Bone marrow (tissue), 2 donors: Measurements from ENCODE around the gene RXFP3.

Source experiments
- DNase-seq, 2 donors: peaks; one replicate each; lab custom pipeline; 2025; lab: John Stamatoyannopoulos, UW

Gene RXFP3

GRCh38 chr5:33981408-33982162 lies 45.4 kb downstream of the RXFP3 start:
- DNase-seq: no peak

GRCh38 chr5:33984178-33984577 lies 48.0 kb downstream of the RXFP3 start:
- DNase-seq: no peak

- DNase-seq: no peak
These were observed 48.5 kb downstream of the RXFP3 start, which contains the start of gene SLC45A2 for GRCh38 chr5:33984671-33985124. Gene SLC45A2, minus strand, starts transcription at chr5:33984693. Its CDS starts 110 bp downstream, at chr5:33984583.

GRCh38 chr5:33985447-33985846 lies 49.3 kb downstream of the RXFP3 start:
- DNase-seq: no peak
